ENCODE results near the gene REXO4.
"Not testable (repeated sequence)": the region's sequence is repeated elsewhere in the genome, so short reads cannot be mapped to it uniquely, and the experiment has no call there.

DNA sequence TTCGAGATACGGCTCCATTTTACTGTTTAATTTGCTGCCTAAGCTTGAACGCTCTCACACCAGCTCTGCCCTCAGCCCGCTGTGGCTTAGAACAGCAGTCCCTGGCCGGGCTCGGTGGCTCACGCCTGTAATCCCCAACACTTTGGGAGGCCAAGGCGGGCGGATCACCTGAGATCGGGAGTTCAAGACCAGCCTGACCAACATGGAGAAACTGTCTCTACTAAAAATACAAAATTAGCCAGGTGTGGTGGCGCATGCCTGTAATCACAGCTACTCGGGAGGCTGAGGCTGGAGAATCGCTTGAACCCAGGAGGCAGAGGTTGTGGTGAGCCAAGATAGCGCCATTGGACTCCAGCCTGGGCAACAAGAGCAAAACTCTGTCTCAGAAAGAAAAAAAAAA, 40.5 kb downstream of the REXO4 start:
- not testable (repeated sequence) for TF ChIP-seq ELF4 (CRISPR knock-in tag; IDR thresholded peaks at IDR 0.05; ENCODE audit: low read depth); ZBTB21 (CRISPR knock-in tag; IDR thresholded peaks at IDR 0.05; ENCODE audit: borderline replicate concordance); TCF7 (CRISPR knock-in tag; IDR thresholded peaks at IDR 0.05; ENCODE audit: low read depth); FOXJ3 (CRISPR knock-in tag; IDR thresholded peaks at IDR 0.05; ENCODE audit: borderline replicate concordance); CTCF (IDR thresholded peaks at IDR 0.05); SP1 (CRISPR knock-in tag; conservative IDR thresholded peaks at IDR 0.05); MXD4 (CRISPR knock-in tag; IDR thresholded peaks at IDR 0.05; ENCODE audit: borderline replicate concordance); HMGXB4 (CRISPR knock-in tag; IDR thresholded peaks at IDR 0.05); MAX (CRISPR knock-in tag; IDR thresholded peaks at IDR 0.05)
- TF ChIP-seq, protein P1, sequence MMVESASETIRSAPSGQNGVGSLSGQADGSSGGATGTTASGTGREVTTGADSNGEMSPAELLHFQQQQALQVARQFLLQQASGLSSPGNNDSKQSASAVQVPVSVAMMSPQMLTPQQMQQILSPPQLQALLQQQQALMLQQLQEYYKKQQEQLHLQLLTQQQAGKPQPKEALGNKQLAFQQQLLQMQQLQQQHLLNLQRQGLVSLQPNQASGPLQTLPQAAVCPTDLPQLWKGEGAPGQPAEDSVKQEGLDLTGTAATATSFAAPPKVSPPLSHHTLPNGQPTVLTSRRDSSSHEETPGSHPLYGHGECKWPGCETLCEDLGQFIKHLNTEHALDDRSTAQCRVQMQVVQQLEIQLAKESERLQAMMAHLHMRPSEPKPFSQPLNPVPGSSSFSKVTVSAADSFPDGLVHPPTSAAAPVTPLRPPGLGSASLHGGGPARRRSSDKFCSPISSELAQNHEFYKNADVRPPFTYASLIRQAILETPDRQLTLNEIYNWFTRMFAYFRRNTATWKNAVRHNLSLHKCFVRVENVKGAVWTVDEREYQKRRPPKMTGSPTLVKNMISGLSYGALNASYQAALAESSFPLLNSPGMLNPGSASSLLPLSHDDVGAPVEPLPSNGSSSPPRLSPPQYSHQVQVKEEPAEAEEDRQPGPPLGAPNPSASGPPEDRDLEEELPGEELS (CRISPR knock-in tag; IDR thresholded peaks at IDR 0.05): not testable (repeated sequence)
